Measurements from ENCODE around the gene RBM19.

Gene RBM19

DNA sequence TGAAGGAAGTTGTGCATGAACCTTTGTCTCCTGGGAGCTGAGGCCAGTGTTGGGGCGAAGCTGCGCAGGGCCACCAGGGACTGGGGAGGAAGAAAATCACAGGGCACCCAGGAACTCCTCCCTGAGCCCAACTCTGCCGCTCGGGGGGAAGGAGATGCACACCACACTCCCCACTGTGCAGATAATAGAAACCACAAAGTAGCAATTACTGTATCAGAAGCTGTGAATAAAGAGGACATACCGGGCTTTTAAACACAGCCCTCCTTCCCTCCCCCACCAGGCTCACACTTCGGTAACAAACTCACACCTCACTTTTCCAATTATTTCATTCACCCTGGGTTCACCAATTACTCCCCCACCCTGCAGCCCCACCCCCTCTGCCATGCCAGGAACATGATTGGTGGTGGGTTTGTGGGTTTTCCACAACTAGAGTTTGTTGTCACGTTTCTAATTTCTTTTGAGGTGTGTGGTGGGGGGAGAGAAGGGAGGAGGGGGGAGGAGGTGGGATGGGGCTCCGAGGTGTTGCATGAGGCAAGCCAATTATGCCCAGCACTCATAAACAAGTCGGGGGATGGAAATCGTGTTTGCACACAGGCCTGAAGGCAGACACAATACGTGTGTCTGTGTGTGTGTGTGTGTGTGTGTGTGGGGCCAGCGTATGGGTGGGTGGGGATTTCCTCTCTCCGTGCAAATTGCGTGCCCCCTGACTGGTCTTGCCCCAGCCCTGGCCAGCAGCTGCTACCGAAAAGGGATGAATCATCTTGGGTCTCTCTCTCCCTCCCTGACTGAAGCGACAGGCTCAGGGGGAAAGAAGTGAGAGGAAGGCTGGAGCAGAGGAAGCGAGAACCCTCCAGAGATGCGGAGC is 103.3 kb downstream of the RBM19 start:
- Histone ChIP-seq H3K9me3 (replicated peaks; ENCODE audit: insufficient read depth, low read length) (no peaks in the 10 kb centered on the region), H3K9me2 (replicated peaks; ENCODE audit: insufficient read depth, low read length) (no peaks in the 10 kb centered on the region), H3K4me3 (ENCODE audit: low read length) (no peak overlapping the region), H3K27ac (ENCODE audit: low read length) (no peak overlapping the region), H3K36me3 (replicated peaks; ENCODE audit: insufficient read depth, low read length) (no peaks in the 10 kb centered on the region), H3K9ac (ENCODE audit: low read length) (no peak overlapping the region), H3K4me2 (ENCODE audit: low read depth, low read length) (no peak overlapping the region), H3K79me2 (ENCODE audit: low read length) (no peaks in the 10 kb centered on the region), H4K20me1 (ENCODE audit: insufficient read depth, low read length) (no peaks in the 10 kb centered on the region), H3F3A (ENCODE audit: insufficient read depth, low read length) (no peaks in the 10 kb centered on the region), H3K27me3 (replicated peaks; ENCODE audit: insufficient read depth, low read length) (no peaks in the 10 kb centered on the region), H2AFZ (ENCODE audit: low read length) (no peak overlapping the region), H3K4me1 (ENCODE audit: low read length) (no peaks in the 10 kb centered on the region)
- no peak for DNase-seq
- TF ChIP-seq, protein P1, sequence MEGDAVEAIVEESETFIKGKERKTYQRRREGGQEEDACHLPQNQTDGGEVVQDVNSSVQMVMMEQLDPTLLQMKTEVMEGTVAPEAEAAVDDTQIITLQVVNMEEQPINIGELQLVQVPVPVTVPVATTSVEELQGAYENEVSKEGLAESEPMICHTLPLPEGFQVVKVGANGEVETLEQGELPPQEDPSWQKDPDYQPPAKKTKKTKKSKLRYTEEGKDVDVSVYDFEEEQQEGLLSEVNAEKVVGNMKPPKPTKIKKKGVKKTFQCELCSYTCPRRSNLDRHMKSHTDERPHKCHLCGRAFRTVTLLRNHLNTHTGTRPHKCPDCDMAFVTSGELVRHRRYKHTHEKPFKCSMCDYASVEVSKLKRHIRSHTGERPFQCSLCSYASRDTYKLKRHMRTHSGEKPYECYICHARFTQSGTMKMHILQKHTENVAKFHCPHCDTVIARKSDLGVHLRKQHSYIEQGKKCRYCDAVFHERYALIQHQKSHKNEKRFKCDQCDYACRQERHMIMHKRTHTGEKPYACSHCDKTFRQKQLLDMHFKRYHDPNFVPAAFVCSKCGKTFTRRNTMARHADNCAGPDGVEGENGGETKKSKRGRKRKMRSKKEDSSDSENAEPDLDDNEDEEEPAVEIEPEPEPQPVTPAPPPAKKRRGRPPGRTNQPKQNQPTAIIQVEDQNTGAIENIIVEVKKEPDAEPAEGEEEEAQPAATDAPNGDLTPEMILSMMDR (IDR thresholded peaks at IDR 0.05; ENCODE audit: low read length) = no peak
- TF ChIP-seq EZH2 (optimal IDR thresholded peaks at IDR 0.05; ENCODE audit: low read depth, low read length) (no peak), EZH2phosphoT487 (IDR thresholded peaks at IDR 0.05; ENCODE audit: low read length) (no peak)

- DNase-seq = no peak
- TF ChIP-seq EZH2 (optimal IDR thresholded peaks at IDR 0.05; ENCODE audit: low read depth, low read length) (no peak), EZH2phosphoT487 (IDR thresholded peaks at IDR 0.05; ENCODE audit: low read length) (no peak)
- TF ChIP-seq, protein P1 (IDR thresholded peaks at IDR 0.05; ENCODE audit: low read length) = no peak
- H3K79me2 ChIP-seq (ENCODE audit: low read length) = no peaks in the 10 kb centered on the region
- no peaks in the 10 kb centered on the region for H3K9me3 ChIP-seq (replicated peaks; ENCODE audit: insufficient read depth, low read length)
- H3K4me3 ChIP-seq (ENCODE audit: low read length) = no peak overlapping the region
- no peak overlapping the region for H3K27ac ChIP-seq (ENCODE audit: low read length)
- no peak overlapping the region for H3K9ac ChIP-seq (ENCODE audit: low read length)
- H3K9me2 ChIP-seq (replicated peaks; ENCODE audit: insufficient read depth, low read length) = no peaks in the 10 kb centered on the region
- H2AFZ ChIP-seq (ENCODE audit: low read length) = no peak overlapping the region
- no peaks in the 10 kb centered on the region for H3F3A ChIP-seq (ENCODE audit: insufficient read depth, low read length)
- H3K4me1 ChIP-seq (ENCODE audit: low read length) = no peaks in the 10 kb centered on the region
- H3K27me3 ChIP-seq (replicated peaks; ENCODE audit: insufficient read depth, low read length) = no peaks in the 10 kb centered on the region
- H3K4me2 ChIP-seq (ENCODE audit: low read depth, low read length) = no peak overlapping the region
- no peaks in the 10 kb centered on the region for H3K36me3 ChIP-seq (replicated peaks; ENCODE audit: insufficient read depth, low read length)
- H4K20me1 ChIP-seq (ENCODE audit: insufficient read depth, low read length) = no peaks in the 10 kb centered on the region
Measured at GRCh38 chr12:113861708-113862312, 104.3 kb downstream of the RBM19 start.

GRCh38 chr12:113860950-113861349 is 105.2 kb downstream of the RBM19 start:
- no peak overlapping the region for H3K4me2 ChIP-seq (ENCODE audit: low read depth, low read length)
- no peak overlapping the region for H3K4me3 ChIP-seq (ENCODE audit: low read length)
- no peak overlapping the region for H3K27ac ChIP-seq (ENCODE audit: low read length)
- no peaks in the 10 kb centered on the region for H3K9me3 ChIP-seq (replicated peaks; ENCODE audit: insufficient read depth, low read length)
- no peak overlapping the region for H2AFZ ChIP-seq (ENCODE audit: low read length)
- H3K4me1 ChIP-seq (ENCODE audit: low read length) = no peaks in the 10 kb centered on the region
- no peak for DNase-seq
- no peaks in the 10 kb centered on the region for H3F3A ChIP-seq (ENCODE audit: insufficient read depth, low read length)
- H3K27me3 ChIP-seq (replicated peaks; ENCODE audit: insufficient read depth, low read length) = no peaks in the 10 kb centered on the region
- TF ChIP-seq EZH2phosphoT487 (IDR thresholded peaks at IDR 0.05; ENCODE audit: low read length) (no peak), EZH2 (optimal IDR thresholded peaks at IDR 0.05; ENCODE audit: low read depth, low read length) (no peak)
- TF ChIP-seq, protein P1 (IDR thresholded peaks at IDR 0.05; ENCODE audit: low read length) = no peak
- H3K36me3 ChIP-seq (replicated peaks; ENCODE audit: insufficient read depth, low read length) = no peaks in the 10 kb centered on the region
- no peaks in the 10 kb centered on the region for H4K20me1 ChIP-seq (ENCODE audit: insufficient read depth, low read length)
- H3K79me2 ChIP-seq (ENCODE audit: low read length) = no peaks in the 10 kb centered on the region
- H3K9me2 ChIP-seq (replicated peaks; ENCODE audit: insufficient read depth, low read length) = no peaks in the 10 kb centered on the region
- no peak overlapping the region for H3K9ac ChIP-seq (ENCODE audit: low read length)
